Measurements from ENCODE around the gene TGM3.

The TGM3 gene

DNA sequence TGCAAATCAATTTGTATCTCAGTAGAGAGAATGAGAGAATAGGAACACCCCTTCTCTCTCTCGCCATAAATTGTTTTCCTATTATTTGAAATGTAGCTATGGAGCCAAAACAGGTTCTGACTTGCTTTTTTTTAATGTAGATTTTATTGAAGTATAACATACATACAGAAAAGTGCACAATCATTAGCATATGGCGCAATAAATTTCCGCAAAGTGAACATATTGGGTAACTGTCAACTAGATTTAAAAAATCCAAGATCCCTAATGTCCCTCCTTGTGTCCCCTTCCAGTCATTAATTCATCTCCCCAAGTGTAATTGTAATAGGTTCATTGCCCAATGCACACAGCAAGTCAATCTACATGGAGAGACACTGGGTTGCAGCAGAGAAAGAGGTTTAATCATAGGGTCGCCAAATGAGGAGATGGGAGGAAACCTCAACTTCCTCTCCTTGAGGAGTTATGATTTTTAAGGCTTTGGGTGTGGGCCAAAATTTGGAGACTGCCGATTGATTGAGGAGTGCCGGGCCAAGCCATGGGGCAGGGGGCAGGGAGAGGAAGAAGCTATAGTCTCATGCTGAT lies 43.3 kb upstream of the TGM3 start:
- Histone ChIP-seq H3K18ac (ENCODE audit: low read length) (no peak overlapping the region), H3K4me2 (ENCODE audit: insufficient read depth, low read length, poor library complexity, severe bottlenecking) (no peak overlapping the region), H4K8ac (ENCODE audit: low read depth, low read length) (no peak overlapping the region), H3K4me3 (ENCODE audit: low read length in 2 of 2) (no peak overlapping the region), H3K27me3 (ENCODE audit: control insufficient read depth in 3 of 3, insufficient read depth in 3 of 3, low read depth in 1 of 3, low read length in 3 of 3) (no peaks in the 10 kb centered on the region), H2BK5ac (ENCODE audit: low read length) (no peak overlapping the region), H3K27ac (replicated peaks; ENCODE audit: low read length) (no peak overlapping the region), H4K91ac (ENCODE audit: low read depth, low read length, poor library complexity) (no peak overlapping the region), H3K79me1 (ENCODE audit: low read depth, low read length) (no peaks in the 10 kb centered on the region), H3K23ac (ENCODE audit: low read depth, low read length, poor library complexity) (no peak overlapping the region), H2BK15ac (ENCODE audit: low read length) (no peak overlapping the region), H3K4me1 (ENCODE audit: control insufficient read depth in 2 of 2, insufficient read depth in 1 of 2, low read depth in 1 of 2, low read length in 2 of 2) (peaks cover 7 to 11% of the 10 kb centered on the region in 2 donors), H3K14ac (ENCODE audit: low read length) (no peak overlapping the region), H3K9me3 (replicated peaks in 1 of 2; ENCODE audit: control insufficient read depth in 2 of 2, insufficient read depth in 1 of 2, low read depth in 1 of 2, low read length in 2 of 2) (no peaks in the 10 kb centered on the region), H3K9ac (ENCODE audit: low read depth, low read length, poor library complexity) (no peak overlapping the region), H2AFZ (ENCODE audit: low read length) (peak overlapping the region; percentile 15), H2BK12ac (ENCODE audit: low read length) (no peak overlapping the region), H2BK120ac (ENCODE audit: low read depth, low read length) (no peak overlapping the region), H3K36me3 (replicated peaks in 1 of 2; ENCODE audit: control insufficient read depth in 2 of 2, insufficient read depth in 2 of 2, low read length in 2 of 2) (no peaks in the 10 kb centered on the region), H3K4ac (ENCODE audit: low read length) (no peak overlapping the region), H2AK5ac (ENCODE audit: low read depth, low read length) (no peak overlapping the region)
- WGBS, 2 donors (ENCODE audit: extremely low coverage in 2 of 2, insufficient read length in 2 of 2, insufficient replicate concordance in 1 of 2) = no CpG with 5 or more reads among the region's 6 CpGs
- no peak for DNase-seq (ENCODE audit: low spot score)

DNA sequence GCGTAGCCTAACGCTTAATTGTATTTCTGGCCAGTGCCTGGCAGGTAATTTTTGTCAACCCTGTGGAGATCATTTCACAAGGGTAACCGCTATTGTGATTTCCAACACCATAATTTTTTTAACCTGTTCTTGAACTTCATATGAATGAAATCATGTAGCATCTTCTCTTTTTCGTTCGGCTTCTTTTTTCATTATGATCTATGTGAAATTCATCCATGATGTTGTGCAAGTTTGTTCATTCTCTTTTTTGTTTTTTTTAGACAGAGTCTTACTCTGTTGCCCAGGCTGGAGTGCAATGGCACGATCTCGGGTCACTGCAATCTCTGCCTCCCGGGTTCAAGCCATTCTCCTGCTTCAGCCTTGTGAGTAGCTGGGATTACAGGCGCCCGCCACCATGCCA lies 42.5 kb upstream of the TGM3 start:
- Histone ChIP-seq H2BK5ac (ENCODE audit: low read length) (no peak overlapping the region), H3K14ac (ENCODE audit: low read length) (no peak overlapping the region), H3K4me1 (ENCODE audit: control insufficient read depth in 2 of 2, insufficient read depth in 1 of 2, low read depth in 1 of 2, low read length in 2 of 2) (peaks cover 7 to 11% of the 10 kb centered on the region in 2 donors), H2AK5ac (ENCODE audit: low read depth, low read length) (no peak overlapping the region), H3K9ac (ENCODE audit: low read depth, low read length, poor library complexity) (no peak overlapping the region), H2BK12ac (ENCODE audit: low read length) (no peak overlapping the region), H4K91ac (ENCODE audit: low read depth, low read length, poor library complexity) (no peak overlapping the region), H3K4me3 (ENCODE audit: low read length in 2 of 2) (no peak overlapping the region), H3K18ac (ENCODE audit: low read length) (no peak overlapping the region), H3K36me3 (replicated peaks in 1 of 2; ENCODE audit: control insufficient read depth in 2 of 2, insufficient read depth in 2 of 2, low read length in 2 of 2) (no peaks in the 10 kb centered on the region), H3K27me3 (ENCODE audit: control insufficient read depth in 3 of 3, insufficient read depth in 3 of 3, low read depth in 1 of 3, low read length in 3 of 3) (no peaks in the 10 kb centered on the region), H4K8ac (ENCODE audit: low read depth, low read length) (no peak overlapping the region), H2BK15ac (ENCODE audit: low read length) (no peak overlapping the region), H2AFZ (ENCODE audit: low read length) (no peak overlapping the region), H3K27ac (replicated peaks; ENCODE audit: low read length) (no peak overlapping the region), H3K23ac (ENCODE audit: low read depth, low read length, poor library complexity) (no peak overlapping the region), H3K9me3 (replicated peaks in 1 of 2; ENCODE audit: control insufficient read depth in 2 of 2, insufficient read depth in 1 of 2, low read depth in 1 of 2, low read length in 2 of 2) (no peaks in the 10 kb centered on the region), H2BK120ac (ENCODE audit: low read depth, low read length) (no peak overlapping the region), H3K4ac (ENCODE audit: low read length) (no peak overlapping the region), H3K4me2 (ENCODE audit: insufficient read depth, low read length, poor library complexity, severe bottlenecking) (no peak overlapping the region), H3K79me1 (ENCODE audit: low read depth, low read length) (no peaks in the 10 kb centered on the region)
- no peak for DNase-seq (ENCODE audit: low spot score)
- WGBS, 2 donors (ENCODE audit: extremely low coverage in 2 of 2, insufficient read length in 2 of 2, insufficient replicate concordance in 1 of 2) = no CpG with 5 or more reads among the region's 10 CpGs

DNA sequence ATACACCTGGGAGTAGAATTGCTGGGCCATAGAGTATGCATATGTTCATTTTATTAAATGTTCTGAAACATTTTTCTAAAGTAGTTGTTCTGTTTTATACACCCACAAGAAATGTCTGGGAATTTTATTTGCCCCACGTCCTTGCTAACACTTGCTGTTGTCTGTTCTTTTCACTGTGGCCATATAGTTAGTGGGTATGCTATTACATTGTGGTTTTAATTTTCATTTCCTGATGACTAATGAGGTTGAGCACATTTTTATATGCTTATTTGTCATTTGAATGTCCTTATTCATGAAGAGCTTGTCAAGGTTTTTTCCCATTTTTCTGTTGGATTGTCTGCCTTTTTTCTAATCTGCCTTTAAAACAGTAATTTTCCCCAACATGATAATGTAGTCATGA lies 41.5 kb upstream of the TGM3 start:
- Histone ChIP-seq H4K8ac (ENCODE audit: low read depth, low read length) (no peak overlapping the region), H2BK5ac (ENCODE audit: low read length) (no peak overlapping the region), H3K23ac (ENCODE audit: low read depth, low read length, poor library complexity) (no peak overlapping the region), H3K4me3 (ENCODE audit: low read length in 2 of 2) (no peak overlapping the region), H3K4ac (ENCODE audit: low read length) (no peak overlapping the region), H3K27ac (replicated peaks; ENCODE audit: low read length) (no peak overlapping the region), H3K18ac (ENCODE audit: low read length) (no peak overlapping the region), H2BK12ac (ENCODE audit: low read length) (no peak overlapping the region), H2BK15ac (ENCODE audit: low read length) (no peak overlapping the region), H3K9ac (ENCODE audit: low read depth, low read length, poor library complexity) (no peak overlapping the region), H3K27me3 (ENCODE audit: control insufficient read depth in 3 of 3, insufficient read depth in 3 of 3, low read depth in 1 of 3, low read length in 3 of 3) (no peaks in the 10 kb centered on the region), H3K36me3 (replicated peaks in 1 of 2; ENCODE audit: control insufficient read depth in 2 of 2, insufficient read depth in 2 of 2, low read length in 2 of 2) (no peaks in the 10 kb centered on the region), H2BK120ac (ENCODE audit: low read depth, low read length) (no peak overlapping the region), H3K4me1 (ENCODE audit: control insufficient read depth in 2 of 2, insufficient read depth in 1 of 2, low read depth in 1 of 2, low read length in 2 of 2) (peaks cover 7 to 11% of the 10 kb centered on the region in 2 donors), H3K79me1 (ENCODE audit: low read depth, low read length) (no peaks in the 10 kb centered on the region), H4K91ac (ENCODE audit: low read depth, low read length, poor library complexity) (no peak overlapping the region), H3K9me3 (replicated peaks in 1 of 2; ENCODE audit: control insufficient read depth in 2 of 2, insufficient read depth in 1 of 2, low read depth in 1 of 2, low read length in 2 of 2) (no peaks in the 10 kb centered on the region), H2AK5ac (ENCODE audit: low read depth, low read length) (no peak overlapping the region), H2AFZ (ENCODE audit: low read length) (no peak overlapping the region), H3K4me2 (ENCODE audit: insufficient read depth, low read length, poor library complexity, severe bottlenecking) (no peak overlapping the region), H3K14ac (ENCODE audit: low read length) (no peak overlapping the region)
- DNase-seq (ENCODE audit: low spot score) = no peak
- WGBS, 2 donors (ENCODE audit: extremely low coverage in 2 of 2, insufficient read length in 2 of 2, insufficient replicate concordance in 1 of 2) = no CpG with 5 or more reads among the region's 1 CpG

DNA sequence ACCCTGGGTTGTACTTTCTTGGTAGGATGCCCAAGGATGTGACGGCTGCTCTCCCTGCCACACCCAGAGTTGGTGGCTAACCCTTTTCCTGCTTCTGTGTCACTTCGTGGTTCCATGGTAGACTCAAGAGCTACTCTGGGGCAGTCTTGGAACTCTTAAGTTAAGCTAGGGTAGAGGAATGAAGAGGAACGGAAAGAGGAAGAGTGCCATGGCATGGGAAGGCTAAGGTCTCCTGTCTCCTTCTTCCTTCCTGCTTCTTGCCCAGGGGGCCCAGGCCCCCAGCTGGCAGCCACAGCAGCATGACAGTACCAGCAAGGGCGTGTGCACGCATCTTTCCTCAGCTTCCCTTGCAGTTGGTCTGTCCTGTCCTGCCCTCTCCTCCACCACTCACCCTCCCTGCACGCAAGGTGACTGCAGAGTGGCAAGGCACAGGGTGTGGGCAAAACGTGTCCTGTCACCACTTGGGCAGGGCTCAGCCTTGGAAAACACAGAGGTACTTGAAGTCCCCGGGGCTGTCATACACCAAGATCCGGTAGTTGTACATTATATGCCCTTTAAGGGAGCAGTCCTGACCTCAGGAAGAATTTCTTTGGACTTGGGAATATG lies 39.8 kb upstream of the TGM3 start:
- no peaks in the 10 kb centered on the region for H3K36me3 ChIP-seq (replicated peaks in 1 of 2; ENCODE audit: control insufficient read depth in 2 of 2, insufficient read depth in 2 of 2, low read length in 2 of 2)
- H2BK15ac ChIP-seq (ENCODE audit: low read length) = peak overlapping the region; percentile 46
- DNase-seq (ENCODE audit: low spot score) = no peak
- H2BK5ac ChIP-seq (ENCODE audit: low read length) = peak overlapping the region; percentile 40
- no peak overlapping the region for H3K4me2 ChIP-seq (ENCODE audit: insufficient read depth, low read length, poor library complexity, severe bottlenecking)
- H3K4ac ChIP-seq (ENCODE audit: low read length) = no peak overlapping the region
- H2BK12ac ChIP-seq (ENCODE audit: low read length) = peak overlapping the region; percentile 53
- WGBS, 2 donors (ENCODE audit: extremely low coverage in 2 of 2, insufficient read length in 2 of 2, insufficient replicate concordance in 1 of 2) = no CpG with 5 or more reads among the region's 9 CpGs
- H3K18ac ChIP-seq (ENCODE audit: low read length) = peak overlapping the region; percentile 66
- H3K23ac ChIP-seq (ENCODE audit: low read depth, low read length, poor library complexity) = no peak overlapping the region
- no peak overlapping the region for H2AFZ ChIP-seq (ENCODE audit: low read length)
- H2BK120ac ChIP-seq (ENCODE audit: low read depth, low read length) = peak overlapping the region; percentile 69
- H4K8ac ChIP-seq (ENCODE audit: low read depth, low read length) = no peak overlapping the region
- H3K27me3 ChIP-seq (ENCODE audit: control insufficient read depth in 3 of 3, insufficient read depth in 3 of 3, low read depth in 1 of 3, low read length in 3 of 3) = no peaks in the 10 kb centered on the region
- H4K91ac ChIP-seq (ENCODE audit: low read depth, low read length, poor library complexity) = no peak overlapping the region
- no peaks in the 10 kb centered on the region for H3K9me3 ChIP-seq (replicated peaks in 1 of 2; ENCODE audit: control insufficient read depth in 2 of 2, insufficient read depth in 1 of 2, low read depth in 1 of 2, low read length in 2 of 2)
- peak overlapping the region; percentile 75 for H3K9ac ChIP-seq (ENCODE audit: low read depth, low read length, poor library complexity)
- H3K79me1 ChIP-seq (ENCODE audit: low read depth, low read length) = no peaks in the 10 kb centered on the region
- no peak overlapping the region for H3K14ac ChIP-seq (ENCODE audit: low read length)
- H3K4me3 ChIP-seq (ENCODE audit: low read length in 2 of 2) = no peak overlapping the region
- H3K27ac ChIP-seq (replicated peaks; ENCODE audit: low read length) = no peak overlapping the region
- H3K4me1 ChIP-seq (ENCODE audit: control insufficient read depth in 2 of 2, insufficient read depth in 1 of 2, low read depth in 1 of 2, low read length in 2 of 2) = peaks cover 7 to 11% of the 10 kb centered on the region in 2 donors
- peak overlapping the region; percentile 94 for H2AK5ac ChIP-seq (ENCODE audit: low read depth, low read length)
